Transverse colon (tissue), 3 donors: ENCODE measurements around the gene TDRD10.

Experiments used
- EP300 ChIP-seq: sonication (generic); formaldehyde crosslinking; IDR thresholded peaks from one replicate; pipeline ENCODE4 v1.6.1; 2017; ENCODE audit warnings: antibody characterized with exemption, low read depth
- TF ChIP-seq, protein P1 (sequence below), 5 experiments: fragments of 200-600 bp in 3 of 5; fragments of 450-650 bp in 2 of 5; sonication (generic) in 3 of 5; IDR thresholded peaks; 1 replicate in 2 of 5; 2 replicates in 3 of 5; pipeline ENCODE4 v1.5.1; 2016 to 2017; ENCODE audit warnings: antibody characterized with exemption in 5 of 5, inconsistent platforms in 3 of 5, mild to moderate bottlenecking in 2 of 5, moderate library complexity in 1 of 5

DNA sequence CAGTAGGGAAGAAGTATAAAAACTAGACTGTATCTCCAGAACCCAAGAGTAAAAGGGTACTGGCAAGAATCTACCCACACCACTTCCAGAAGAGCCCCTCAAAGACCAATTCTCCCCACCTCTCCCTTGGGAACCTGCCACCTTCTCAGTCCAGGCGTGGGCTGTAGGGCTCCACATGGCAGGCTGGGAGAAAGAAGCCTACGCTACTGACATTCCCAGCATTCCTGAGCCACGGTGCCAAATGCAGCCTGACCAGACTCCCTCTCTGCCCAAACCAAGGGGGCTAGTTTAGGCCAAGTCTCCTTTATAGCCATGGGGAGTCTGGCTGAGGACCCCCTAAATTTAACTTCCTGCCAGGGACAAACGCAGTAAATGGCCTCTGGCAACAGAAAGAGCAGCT lies 54.4 kb downstream of the TDRD10 start:
- TF ChIP-seq, protein P1, sequence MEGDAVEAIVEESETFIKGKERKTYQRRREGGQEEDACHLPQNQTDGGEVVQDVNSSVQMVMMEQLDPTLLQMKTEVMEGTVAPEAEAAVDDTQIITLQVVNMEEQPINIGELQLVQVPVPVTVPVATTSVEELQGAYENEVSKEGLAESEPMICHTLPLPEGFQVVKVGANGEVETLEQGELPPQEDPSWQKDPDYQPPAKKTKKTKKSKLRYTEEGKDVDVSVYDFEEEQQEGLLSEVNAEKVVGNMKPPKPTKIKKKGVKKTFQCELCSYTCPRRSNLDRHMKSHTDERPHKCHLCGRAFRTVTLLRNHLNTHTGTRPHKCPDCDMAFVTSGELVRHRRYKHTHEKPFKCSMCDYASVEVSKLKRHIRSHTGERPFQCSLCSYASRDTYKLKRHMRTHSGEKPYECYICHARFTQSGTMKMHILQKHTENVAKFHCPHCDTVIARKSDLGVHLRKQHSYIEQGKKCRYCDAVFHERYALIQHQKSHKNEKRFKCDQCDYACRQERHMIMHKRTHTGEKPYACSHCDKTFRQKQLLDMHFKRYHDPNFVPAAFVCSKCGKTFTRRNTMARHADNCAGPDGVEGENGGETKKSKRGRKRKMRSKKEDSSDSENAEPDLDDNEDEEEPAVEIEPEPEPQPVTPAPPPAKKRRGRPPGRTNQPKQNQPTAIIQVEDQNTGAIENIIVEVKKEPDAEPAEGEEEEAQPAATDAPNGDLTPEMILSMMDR (IDR thresholded peaks at IDR 0.05): no peak
- no peak for TF ChIP-seq EP300
